Breast epithelium (tissue), 3 donors: ENCODE measurements around the gene DSG2.

Experiments used
- POLR2A ChIP-seq: fragments of 450-650 bp; IDR thresholded peaks from one replicate; pipeline ENCODE4 v1.6.1; 2016; ENCODE audit warnings: antibody characterized with exemption, mild to moderate bottlenecking, moderate library complexity
- TF ChIP-seq, protein P1 (sequence below), 3 donors: fragments of 450-650 bp; IDR thresholded peaks; one replicate each; pipeline ENCODE4 v1.5.1; 2016 to 2017; ENCODE audit warnings: antibody characterized with exemption in 3 of 3, mild to moderate bottlenecking in 3 of 3, moderate library complexity in 3 of 3

DNA sequence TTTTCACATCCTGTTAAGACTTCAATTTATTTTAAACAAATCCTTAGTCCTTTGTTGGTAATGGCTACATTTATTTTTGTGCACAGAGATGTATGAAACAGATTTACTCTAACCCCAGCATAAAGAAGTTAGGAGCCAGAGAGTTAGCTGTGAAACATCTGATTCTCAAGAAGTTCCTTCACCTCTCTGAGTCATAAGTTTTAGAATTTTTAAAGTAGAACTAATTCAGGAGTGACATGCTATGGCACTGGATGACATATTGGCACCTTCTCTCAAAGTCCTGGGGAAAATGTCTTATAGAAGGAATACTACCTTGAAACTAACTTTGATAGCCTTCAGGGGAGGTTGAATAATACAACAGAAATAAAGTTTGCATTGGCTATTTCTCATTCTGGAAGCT lies 6.4 kb upstream of the DSG2 start:
- TF ChIP-seq, protein P1, sequence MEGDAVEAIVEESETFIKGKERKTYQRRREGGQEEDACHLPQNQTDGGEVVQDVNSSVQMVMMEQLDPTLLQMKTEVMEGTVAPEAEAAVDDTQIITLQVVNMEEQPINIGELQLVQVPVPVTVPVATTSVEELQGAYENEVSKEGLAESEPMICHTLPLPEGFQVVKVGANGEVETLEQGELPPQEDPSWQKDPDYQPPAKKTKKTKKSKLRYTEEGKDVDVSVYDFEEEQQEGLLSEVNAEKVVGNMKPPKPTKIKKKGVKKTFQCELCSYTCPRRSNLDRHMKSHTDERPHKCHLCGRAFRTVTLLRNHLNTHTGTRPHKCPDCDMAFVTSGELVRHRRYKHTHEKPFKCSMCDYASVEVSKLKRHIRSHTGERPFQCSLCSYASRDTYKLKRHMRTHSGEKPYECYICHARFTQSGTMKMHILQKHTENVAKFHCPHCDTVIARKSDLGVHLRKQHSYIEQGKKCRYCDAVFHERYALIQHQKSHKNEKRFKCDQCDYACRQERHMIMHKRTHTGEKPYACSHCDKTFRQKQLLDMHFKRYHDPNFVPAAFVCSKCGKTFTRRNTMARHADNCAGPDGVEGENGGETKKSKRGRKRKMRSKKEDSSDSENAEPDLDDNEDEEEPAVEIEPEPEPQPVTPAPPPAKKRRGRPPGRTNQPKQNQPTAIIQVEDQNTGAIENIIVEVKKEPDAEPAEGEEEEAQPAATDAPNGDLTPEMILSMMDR (IDR thresholded peaks at IDR 0.05) = no peak
- no peak for TF ChIP-seq POLR2A
